PC-9 (cell line): ENCODE measurements around the gene SHISA6. TPM values are rescaled to one million over a fixed set of nuclear protein-coding genes. Genes with fewer than 3 reads are reported as not detected.

ENCODE experiments used
- BruUV-seq: library from RNA; stranded (reverse); fragments of 400-500 nt; replicated peaks from 2 replicates; lab custom pipeline; 2021; lab: Mats Ljungman, UMichigan
- CTCF ChIA-PET: fragments of 300-600 bp; sonication (Branson Sonifier 250); formaldehyde crosslinking; loops from one replicate; lab custom pipeline; 2022; ENCODE audit warnings: antibody characterized with exemption; lab: Charles Lee
- POLR2A ChIA-PET: fragments of 300-600 bp; sonication (Branson Sonifier 250); formaldehyde crosslinking; loops from one replicate; lab custom pipeline; 2022; ENCODE audit warnings: antibody characterized with exemption; ENCODE audit not compliant: unreplicated experiment; lab: Charles Lee
- DNase-seq, 2 experiments: peaks; one replicate each; pipeline versions ENCODE4 v3.0.0 to v3.0.0-alpha.2; 2015 to 2022; ENCODE audit warnings: mixed read lengths in 1 of 2
- H2AFZ ChIP-seq: fragments of 200-600 bp; sonication (generic); 2 replicates; pipeline ENCODE4 v1.8.1; 2017; ENCODE audit warnings: antibody characterized with exemption
- H3F3A ChIP-seq: fragments of 200-600 bp; sonication (generic); 2 replicates; pipeline ENCODE4 v1.8.1; 2017; ENCODE audit warnings: antibody characterized with exemption, mild to moderate bottlenecking, low read depth; ENCODE audit not compliant: insufficient read depth
- H3K27ac ChIP-seq: fragments of 200-600 bp; sonication (generic); 2 replicates; pipeline ENCODE4 v1.6.1; 2016; ENCODE audit warnings: mixed run types
- H3K27me3 ChIP-seq: fragments of 200-600 bp; sonication (generic); 2 replicates; pipeline ENCODE4 v1.6.1; 2016; ENCODE audit warnings: low read depth, mixed run types; ENCODE audit not compliant: insufficient read depth
- H3K36me3 ChIP-seq: fragments of 200-600 bp; sonication (generic); 2 replicates; pipeline ENCODE4 v1.6.1; 2016; ENCODE audit warnings: low read depth, mixed run types
- H3K4me1 ChIP-seq: fragments of 200-600 bp; sonication (generic); replicated peaks from 2 replicates; pipeline ENCODE4 v1.6.1; 2016; ENCODE audit warnings: mixed run types; ENCODE audit not compliant: insufficient read depth
- H3K4me2 ChIP-seq: fragments of 200-600 bp; sonication (generic); 2 replicates; pipeline ENCODE4 v1.6.1; 2017; ENCODE audit warnings: mixed run types
- H3K4me3 ChIP-seq: fragments of 200-600 bp; sonication (generic); 2 replicates; pipeline ENCODE4 v1.6.1; 2016; ENCODE audit warnings: mixed run types
- H3K79me2 ChIP-seq: fragments of 200-600 bp; sonication (generic); 2 replicates; pipeline ENCODE4 v1.6.1; 2017; ENCODE audit warnings: low read depth, mixed run types
- H3K9me2 ChIP-seq: fragments of 200-600 bp; sonication (generic); 2 replicates; pipeline ENCODE4 v1.8.1; 2017; ENCODE audit warnings: mild to moderate bottlenecking; ENCODE audit not compliant: insufficient read depth
- H3K9me3 ChIP-seq: fragments of 200-600 bp; sonication (generic); 2 replicates; pipeline ENCODE4 v1.8.1; 2016; ENCODE audit warnings: low read depth; ENCODE audit not compliant: insufficient read depth
- H4K20me1 ChIP-seq: fragments of 200-600 bp; sonication (generic); 2 replicates; pipeline ENCODE4 v1.8.1; 2017; ENCODE audit not compliant: insufficient read depth
- EZH2 ChIP-seq: fragments of 200-600 bp; sonication (generic); IDR thresholded peaks from 2 replicates; pipeline ENCODE4 v1.8.0; 2017; ENCODE audit warnings: antibody characterized with exemption, low read depth
- intact Hi-C: fragments of 100-400 bp; cut with micrococcal nuclease; formaldehyde crosslinking; loops from one replicate; pipeline ENCODE4 v1.10.0; 2022; ENCODE audit not compliant: unreplicated experiment
- total RNA-seq: library from RNA; stranded (reverse); gene quantifications from 2 replicates; pipeline ENCODE4 v1.2.3, GENCODE V29; 2021
- TF ChIP-seq, protein P1 (sequence below): fragments of 200-600 bp; sonication (generic); conservative IDR thresholded peaks from 2 replicates; pipeline ENCODE4 v1.6.1; 2017; ENCODE audit warnings: mixed run types, antibody characterized with exemption, mild to moderate bottlenecking, moderate library complexity

Gene SHISA6
- total RNA-seq, 1 experiment from 2014 or later, result not detected

DNA sequence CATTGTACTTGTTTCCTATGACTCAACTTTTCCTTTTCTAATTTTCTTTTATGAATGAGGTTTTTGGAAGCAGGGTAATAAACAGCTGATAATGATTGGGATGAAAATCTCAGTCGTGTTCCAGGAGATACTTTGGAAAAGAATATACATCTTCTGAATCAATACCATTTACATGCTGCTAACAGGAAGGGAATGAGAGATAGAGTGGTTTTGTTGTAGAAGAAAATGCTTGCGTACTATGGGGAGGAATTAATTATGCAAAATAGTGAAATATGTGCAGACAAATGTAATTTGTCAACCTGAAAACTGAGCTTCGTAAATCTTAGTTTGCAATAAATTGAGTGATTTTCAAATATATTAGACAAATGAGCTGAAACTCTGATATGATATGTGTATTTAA is 24.0 kb upstream of the SHISA6 start:
- no peak for DNase-seq
- POLR2A ChIA-PET, result no interaction called here
- no peaks in the 10 kb centered on the region for H3K9me2 ChIP-seq
- H3K79me2 ChIP-seq, result no peaks in the 10 kb centered on the region
- H3K36me3 ChIP-seq, result no peaks in the 10 kb centered on the region
- H4K20me1 ChIP-seq, result no peaks in the 10 kb centered on the region
- no peak overlapping the region for H3K4me3 ChIP-seq
- CTCF ChIA-PET, result interaction anchor here (0.6 kb wide), 1 partner anchor 1817 kb away, joined by 3 read pairs; no protein-coding TSS in a partner anchor
- no peaks in the 10 kb centered on the region for H3K27me3 ChIP-seq
- no peak for TF ChIP-seq EZH2
- TF ChIP-seq, protein P1, sequence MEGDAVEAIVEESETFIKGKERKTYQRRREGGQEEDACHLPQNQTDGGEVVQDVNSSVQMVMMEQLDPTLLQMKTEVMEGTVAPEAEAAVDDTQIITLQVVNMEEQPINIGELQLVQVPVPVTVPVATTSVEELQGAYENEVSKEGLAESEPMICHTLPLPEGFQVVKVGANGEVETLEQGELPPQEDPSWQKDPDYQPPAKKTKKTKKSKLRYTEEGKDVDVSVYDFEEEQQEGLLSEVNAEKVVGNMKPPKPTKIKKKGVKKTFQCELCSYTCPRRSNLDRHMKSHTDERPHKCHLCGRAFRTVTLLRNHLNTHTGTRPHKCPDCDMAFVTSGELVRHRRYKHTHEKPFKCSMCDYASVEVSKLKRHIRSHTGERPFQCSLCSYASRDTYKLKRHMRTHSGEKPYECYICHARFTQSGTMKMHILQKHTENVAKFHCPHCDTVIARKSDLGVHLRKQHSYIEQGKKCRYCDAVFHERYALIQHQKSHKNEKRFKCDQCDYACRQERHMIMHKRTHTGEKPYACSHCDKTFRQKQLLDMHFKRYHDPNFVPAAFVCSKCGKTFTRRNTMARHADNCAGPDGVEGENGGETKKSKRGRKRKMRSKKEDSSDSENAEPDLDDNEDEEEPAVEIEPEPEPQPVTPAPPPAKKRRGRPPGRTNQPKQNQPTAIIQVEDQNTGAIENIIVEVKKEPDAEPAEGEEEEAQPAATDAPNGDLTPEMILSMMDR, result no peak
- no peak overlapping the region for H2AFZ ChIP-seq
- H3K4me1 ChIP-seq, result no peaks in the 10 kb centered on the region
- H3K9me3 ChIP-seq, result no peaks in the 10 kb centered on the region
- no TSS peak for BruUV-seq
- no peak overlapping the region for H3K4me2 ChIP-seq
- no peak overlapping the region for H3K27ac ChIP-seq
- no peaks in the 10 kb centered on the region for H3F3A ChIP-seq
- intact Hi-C loops, result no loop called here

DNA sequence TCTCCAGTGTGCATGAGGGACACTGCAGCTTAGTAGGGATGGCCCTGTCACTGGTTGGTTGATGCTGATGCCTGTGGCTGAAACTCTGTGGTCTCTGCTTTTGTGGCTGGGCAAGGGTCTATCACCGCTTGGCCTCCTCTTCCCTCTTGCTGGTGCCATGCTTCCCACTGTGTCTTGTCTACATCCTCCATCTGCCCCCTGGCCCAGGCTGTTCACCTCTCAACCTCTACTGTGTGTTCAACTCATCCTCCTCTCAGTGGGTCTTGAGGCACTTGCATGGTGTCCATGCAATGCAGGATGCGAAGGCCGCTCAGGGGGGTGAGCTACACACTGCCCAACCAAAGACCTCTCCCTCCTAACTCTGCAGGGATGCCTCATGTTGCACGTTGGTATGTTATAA is 19.8 kb upstream of the SHISA6 start:
- ChIA-PET CTCF (no interaction called here), POLR2A (no interaction called here)
- Histone ChIP-seq H3K4me1 (no peaks in the 10 kb centered on the region), H3K4me2 (no peak overlapping the region), H3K9me2 (no peaks in the 10 kb centered on the region), H3K27me3 (no peaks in the 10 kb centered on the region), H3K36me3 (no peaks in the 10 kb centered on the region), H3K79me2 (no peaks in the 10 kb centered on the region), H2AFZ (no peak overlapping the region), H3F3A (no peaks in the 10 kb centered on the region), H4K20me1 (no peaks in the 10 kb centered on the region), H3K27ac (no peak overlapping the region), H3K4me3 (no peak overlapping the region), H3K9me3 (no peaks in the 10 kb centered on the region)
- DNase-seq, result no peak
- intact Hi-C loops, result no loop called here
- TF ChIP-seq, protein P1, result no peak
- TF ChIP-seq EZH2, result no peak
- BruUV-seq, result no TSS peak

DNA sequence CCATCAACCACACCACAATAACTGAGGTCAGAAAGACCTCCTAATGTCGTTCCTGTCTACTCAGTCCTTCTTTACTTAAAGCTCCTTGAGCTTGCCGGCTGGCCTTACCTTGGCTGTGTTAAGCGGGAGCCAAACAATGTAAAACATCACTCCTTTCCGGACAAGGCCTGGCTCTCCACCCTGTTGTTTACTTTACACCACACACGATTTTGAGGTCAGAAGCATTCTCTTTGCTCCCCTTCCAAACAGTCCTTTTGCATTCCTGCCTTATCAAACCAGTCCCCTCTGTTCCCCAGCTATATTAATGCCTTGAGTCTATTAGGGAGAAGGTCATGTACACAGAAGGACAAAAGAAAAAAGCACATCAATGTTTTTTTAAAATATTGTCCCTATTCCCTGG is 19.3 kb upstream of the SHISA6 start:
- no peaks in the 10 kb centered on the region for H3K79me2 ChIP-seq
- DNase-seq, result no peak
- H4K20me1 ChIP-seq, result no peaks in the 10 kb centered on the region
- H3F3A ChIP-seq, result no peaks in the 10 kb centered on the region
- intact Hi-C loops, result no loop called here
- H2AFZ ChIP-seq, result no peak overlapping the region
- POLR2A ChIA-PET, result no interaction called here
- no TSS peak for BruUV-seq
- no peaks in the 10 kb centered on the region for H3K9me2 ChIP-seq
- H3K27ac ChIP-seq, result no peak overlapping the region
- no peaks in the 10 kb centered on the region for H3K27me3 ChIP-seq
- no peaks in the 10 kb centered on the region for H3K36me3 ChIP-seq
- no peaks in the 10 kb centered on the region for H3K9me3 ChIP-seq
- TF ChIP-seq, protein P1, result no peak
- TF ChIP-seq EZH2, result no peak
- H3K4me3 ChIP-seq, result no peak overlapping the region
- no peak overlapping the region for H3K4me2 ChIP-seq
- CTCF ChIA-PET, result no interaction called here
- no peaks in the 10 kb centered on the region for H3K4me1 ChIP-seq
